ENCODE measurements around the gene HOXA6. TPM values are rescaled to one million over a fixed set of nuclear protein-coding genes. Genes with fewer than 3 reads are reported as not detected.

Gene HOXA6
- total RNA-seq, 1 donor from 2014 or later = not detected

DNA sequence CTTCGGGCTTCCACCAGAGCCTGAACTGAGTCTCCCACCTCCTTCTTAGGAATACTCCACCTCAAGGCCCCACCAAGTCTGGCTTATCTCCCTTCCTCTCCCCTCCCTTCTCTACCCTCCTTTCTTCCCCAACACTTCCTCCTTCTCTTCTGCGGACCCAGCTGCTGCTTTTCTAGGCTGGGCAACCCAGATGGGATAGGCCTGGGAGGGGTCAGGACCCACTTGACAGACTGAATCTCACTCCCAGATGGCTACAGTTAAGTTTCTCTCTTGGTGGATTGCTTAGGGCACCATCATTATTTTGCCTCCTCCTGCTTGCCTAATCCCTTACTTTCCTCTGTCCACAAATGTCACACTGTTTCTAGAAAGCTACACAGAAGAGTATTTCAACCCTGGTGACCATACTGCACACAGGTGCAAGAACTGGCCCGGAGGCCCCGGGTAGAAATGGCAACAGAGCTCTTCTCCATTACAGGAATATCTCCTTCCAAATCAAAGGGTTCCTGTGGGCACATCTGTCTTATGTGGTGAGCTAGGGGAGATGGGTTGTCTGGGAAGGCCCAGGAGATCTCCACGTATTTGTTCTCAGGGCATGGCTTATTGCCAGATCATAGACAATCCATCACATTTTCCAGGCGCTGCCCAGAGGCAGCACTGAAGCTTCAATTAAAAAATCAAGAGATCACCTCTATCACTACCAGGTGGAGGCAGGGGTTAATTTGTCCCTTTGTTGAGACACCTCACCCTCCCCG, 42.6 kb upstream of the HOXA6 start:
- TF ChIP-seq, protein P1, sequence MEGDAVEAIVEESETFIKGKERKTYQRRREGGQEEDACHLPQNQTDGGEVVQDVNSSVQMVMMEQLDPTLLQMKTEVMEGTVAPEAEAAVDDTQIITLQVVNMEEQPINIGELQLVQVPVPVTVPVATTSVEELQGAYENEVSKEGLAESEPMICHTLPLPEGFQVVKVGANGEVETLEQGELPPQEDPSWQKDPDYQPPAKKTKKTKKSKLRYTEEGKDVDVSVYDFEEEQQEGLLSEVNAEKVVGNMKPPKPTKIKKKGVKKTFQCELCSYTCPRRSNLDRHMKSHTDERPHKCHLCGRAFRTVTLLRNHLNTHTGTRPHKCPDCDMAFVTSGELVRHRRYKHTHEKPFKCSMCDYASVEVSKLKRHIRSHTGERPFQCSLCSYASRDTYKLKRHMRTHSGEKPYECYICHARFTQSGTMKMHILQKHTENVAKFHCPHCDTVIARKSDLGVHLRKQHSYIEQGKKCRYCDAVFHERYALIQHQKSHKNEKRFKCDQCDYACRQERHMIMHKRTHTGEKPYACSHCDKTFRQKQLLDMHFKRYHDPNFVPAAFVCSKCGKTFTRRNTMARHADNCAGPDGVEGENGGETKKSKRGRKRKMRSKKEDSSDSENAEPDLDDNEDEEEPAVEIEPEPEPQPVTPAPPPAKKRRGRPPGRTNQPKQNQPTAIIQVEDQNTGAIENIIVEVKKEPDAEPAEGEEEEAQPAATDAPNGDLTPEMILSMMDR (IDR thresholded peaks at IDR 0.05; ENCODE audit: unreplicated experiment) = no peak
- H3K27ac Mint-ChIP-seq (ENCODE audit: unreplicated experiment) = no peak overlapping the region
- H3K36me3 Mint-ChIP-seq (ENCODE audit: low read depth, unreplicated experiment) = peaks cover 6% of the 10 kb centered on the region
- peaks cover 36% of the 10 kb centered on the region for H3K4me1 Mint-ChIP-seq (ENCODE audit: unreplicated experiment)
- peak overlapping the region; percentile 67 for H3K4me3 Mint-ChIP-seq (ENCODE audit: unreplicated experiment)
- no peak for DNase-seq (ENCODE audit: low spot score)
- peaks cover 62% of the 10 kb centered on the region for H3K27me3 Mint-ChIP-seq (ENCODE audit: unreplicated experiment)
- H3K9me3 Mint-ChIP-seq (ENCODE audit: unreplicated experiment) = no peaks in the 10 kb centered on the region

- H3K4me3 Mint-ChIP-seq (ENCODE audit: unreplicated experiment) = no peak overlapping the region
- H3K27ac Mint-ChIP-seq (ENCODE audit: unreplicated experiment) = no peak overlapping the region
- H3K36me3 Mint-ChIP-seq (ENCODE audit: low read depth, unreplicated experiment) = peaks cover 6% of the 10 kb centered on the region
- H3K9me3 Mint-ChIP-seq (ENCODE audit: unreplicated experiment) = no peaks in the 10 kb centered on the region
- TF ChIP-seq, protein P1 (IDR thresholded peaks at IDR 0.05; ENCODE audit: unreplicated experiment) = no peak
- DNase-seq (ENCODE audit: low spot score) = no peak
- peaks cover 60% of the 10 kb centered on the region for H3K27me3 Mint-ChIP-seq (ENCODE audit: unreplicated experiment)
- peaks cover 42% of the 10 kb centered on the region for H3K4me1 Mint-ChIP-seq (ENCODE audit: unreplicated experiment)
Observed at GRCh38 chr7:27189295-27189996, 41.9 kb upstream of the HOXA6 start.

- Mint-ChIP-seq H3K27ac (ENCODE audit: unreplicated experiment) (no peak overlapping the region), H3K27me3 (ENCODE audit: unreplicated experiment) (peaks cover 57% of the 10 kb centered on the region), H3K9me3 (ENCODE audit: unreplicated experiment) (no peaks in the 10 kb centered on the region), H3K36me3 (ENCODE audit: low read depth, unreplicated experiment) (peaks cover 6% of the 10 kb centered on the region), H3K4me1 (ENCODE audit: unreplicated experiment) (peaks cover 46% of the 10 kb centered on the region), H3K4me3 (ENCODE audit: unreplicated experiment) (peak overlapping the region; percentile 81)
- TF ChIP-seq, protein P1 (IDR thresholded peaks at IDR 0.05; ENCODE audit: unreplicated experiment) = no peak
- no peak for DNase-seq (ENCODE audit: low spot score)
Observed at GRCh38 chr7:27188386-27189294, 41.1 kb upstream of the HOXA6 start.

GRCh38 chr7:27187475-27188385, 40.2 kb upstream of the HOXA6 start:
- no peak overlapping the region for H3K4me3 Mint-ChIP-seq (ENCODE audit: unreplicated experiment)
- H3K27me3 Mint-ChIP-seq (ENCODE audit: unreplicated experiment) = peaks cover 58% of the 10 kb centered on the region
- H3K4me1 Mint-ChIP-seq (ENCODE audit: unreplicated experiment) = peaks cover 46% of the 10 kb centered on the region
- no peak for DNase-seq (ENCODE audit: low spot score)
- peaks cover 6% of the 10 kb centered on the region for H3K36me3 Mint-ChIP-seq (ENCODE audit: low read depth, unreplicated experiment)
- H3K9me3 Mint-ChIP-seq (ENCODE audit: unreplicated experiment) = no peaks in the 10 kb centered on the region
- no peak overlapping the region for H3K27ac Mint-ChIP-seq (ENCODE audit: unreplicated experiment)
- TF ChIP-seq, protein P1 (IDR thresholded peaks at IDR 0.05; ENCODE audit: unreplicated experiment) = no peak

All from endothelial cell (in vitro differentiated cells).